WTC11 (cell line): ENCODE results near the gene WDR81. TPM values are rescaled to one million over a fixed set of nuclear protein-coding genes. Genes with fewer than 3 reads are reported as not detected.
A peak's percentile ranks its signal among the peaks of the same experiment; 100 is the strongest.

Source experiments
- ATAC-seq: fragments of 200-7000 bp; cut with Tn5 transposase; 2 replicates; pipeline ENCODE4 v1.10.0; 2021; ENCODE audit warnings: mild to moderate bottlenecking, moderate library complexity
- CTCF ChIA-PET: fragments of 300-600 bp; sonication (Branson Sonifier 250); formaldehyde crosslinking; loops from one replicate; lab custom pipeline; 2021; ENCODE audit warnings: antibody characterized with exemption; lab: Charles Lee
- POLR2A ChIA-PET: fragments of 350-600 bp; sonication (Branson Sonifier 250); formaldehyde crosslinking; loops from one replicate; lab custom pipeline; 2021; ENCODE audit warnings: antibody characterized with exemption; lab: Charles Lee
- DNase-seq: peaks from one replicate; pipeline ENCODE4 v3.0.0; 2021; ENCODE audit warnings: low spot score
- H3K27ac Mint-ChIP-seq: 2 replicates; pipeline ENCODE4 v1.8.0; 2021; ENCODE audit warnings: mixed read lengths
- H3K27me3 Mint-ChIP-seq: 2 replicates; pipeline ENCODE4 v1.8.0; 2021; ENCODE audit warnings: low read depth, mild to moderate bottlenecking, moderate library complexity, mixed read lengths
- H3K36me3 Mint-ChIP-seq: 2 replicates; pipeline ENCODE4 v1.8.0; 2021; ENCODE audit warnings: mixed read lengths
- H3K4me1 Mint-ChIP-seq: 2 replicates; pipeline ENCODE4 v1.8.0; 2022; ENCODE audit warnings: mixed read lengths
- H3K4me3 Mint-ChIP-seq: 2 replicates; pipeline ENCODE4 v1.8.0; 2021; ENCODE audit warnings: mild to moderate bottlenecking, moderate library complexity, mixed read lengths
- H3K9me3 Mint-ChIP-seq: 2 replicates; pipeline ENCODE4 v1.8.0; 2021; ENCODE audit warnings: mixed read lengths
- ATF1 ChIP-seq: sonication (generic); formaldehyde crosslinking; IDR thresholded peaks from 2 replicates; pipeline ENCODE4 v1.8.1; 2023; ENCODE audit warnings: mild to moderate bottlenecking, moderate library complexity, missing genetic modification reagents
- FOXJ3 ChIP-seq: sonication (generic); formaldehyde crosslinking; IDR thresholded peaks from 2 replicates; pipeline ENCODE4 v1.9.0; 2021; ENCODE audit warnings: missing genetic modification reagents, mild to moderate bottlenecking, borderline replicate concordance
- IRF2 ChIP-seq: sonication (generic); formaldehyde crosslinking; IDR thresholded peaks from 2 replicates; pipeline ENCODE4 v1.8.0; 2022; ENCODE audit warnings: low read depth, missing genetic modification reagents, borderline replicate concordance
- KAT7 ChIP-seq: sonication (generic); formaldehyde crosslinking; IDR thresholded peaks from 2 replicates; pipeline ENCODE4 v1.8.1; 2023; ENCODE audit warnings: missing genetic modification reagents, mild to moderate bottlenecking, borderline replicate concordance
- MXD4 ChIP-seq: fragments of 250-450 bp; sonication (Bioruptor Pico); IDR thresholded peaks from 2 replicates; pipeline ENCODE4 v1.8.0; 2021; ENCODE audit warnings: mild to moderate bottlenecking, moderate library complexity, borderline replicate concordance
- NFE2L1 ChIP-seq: sonication (generic); formaldehyde crosslinking; IDR thresholded peaks from 2 replicates; pipeline ENCODE4 v1.8.1; 2023; ENCODE audit warnings: missing genetic modification reagents
- NFYB ChIP-seq: sonication (generic); formaldehyde crosslinking; conservative IDR thresholded peaks from 2 replicates; pipeline ENCODE4 v1.8.0; 2022; ENCODE audit warnings: low read depth, missing genetic modification reagents
- OVOL2 ChIP-seq: fragments of 250-450 bp; sonication (Bioruptor Pico); IDR thresholded peaks from 2 replicates; pipeline ENCODE4 v1.9.0; 2021; ENCODE audit warnings: mild to moderate bottlenecking, borderline replicate concordance
- PRRX2 ChIP-seq: fragments of 250-450 bp; sonication (Bioruptor Pico); IDR thresholded peaks from 2 replicates; pipeline ENCODE4 v1.8.0; 2021; ENCODE audit warnings: mild to moderate bottlenecking
- RELA ChIP-seq: sonication (generic); formaldehyde crosslinking; IDR thresholded peaks from 2 replicates; pipeline ENCODE4 v1.8.1; 2022; ENCODE audit warnings: missing genetic modification reagents, mild to moderate bottlenecking, borderline replicate concordance
- total RNA-seq: library from RNA; stranded (reverse); gene quantifications from 3 replicates; pipeline ENCODE4 v1.2.3, GENCODE V29; 2021
- TF ChIP-seq, protein P1 (sequence below): sonication (generic); formaldehyde crosslinking; IDR thresholded peaks from 2 replicates; pipeline ENCODE4 v1.8.0; 2023; ENCODE audit warnings: missing genetic modification reagents, mild to moderate bottlenecking, borderline replicate concordance
- TF ChIP-seq, protein P2 (sequence below): sonication (generic); formaldehyde crosslinking; IDR thresholded peaks from 2 replicates; pipeline ENCODE4 v1.8.0; 2022; ENCODE audit warnings: mild to moderate bottlenecking, missing genetic modification reagents
- TF ChIP-seq, protein P3 (sequence below): fragments of 250-450 bp; sonication (Bioruptor Pico); IDR thresholded peaks from 2 replicates; pipeline ENCODE4 v1.9.0; 2021; ENCODE audit warnings: mild to moderate bottlenecking
- TF ChIP-seq, protein P4 (sequence below): sonication (generic); formaldehyde crosslinking; IDR thresholded peaks from 2 replicates; pipeline ENCODE4 v1.8.1; 2023; ENCODE audit warnings: mild to moderate bottlenecking, missing genetic modification reagents, moderate library complexity
- TF ChIP-seq, protein P5 (sequence below): fragments of 250-450 bp; sonication (Bioruptor Pico); IDR thresholded peaks from 2 replicates; pipeline ENCODE4 v1.9.0; 2021; ENCODE audit warnings: mild to moderate bottlenecking
- TF ChIP-seq, protein P6 (sequence below): sonication (generic); formaldehyde crosslinking; IDR thresholded peaks from 2 replicates; pipeline ENCODE4 v1.8.1; 2023; ENCODE audit warnings: mild to moderate bottlenecking, missing genetic modification reagents, moderate library complexity
- TF ChIP-seq, protein P7 (sequence below): sonication (generic); formaldehyde crosslinking; IDR thresholded peaks from 2 replicates; pipeline ENCODE4 v1.8.0; 2022; ENCODE audit warnings: mild to moderate bottlenecking, missing genetic modification reagents

WDR81 gene
- total RNA-seq, 1 experiment from 2014 or later: 16.4 TPM

DNA sequence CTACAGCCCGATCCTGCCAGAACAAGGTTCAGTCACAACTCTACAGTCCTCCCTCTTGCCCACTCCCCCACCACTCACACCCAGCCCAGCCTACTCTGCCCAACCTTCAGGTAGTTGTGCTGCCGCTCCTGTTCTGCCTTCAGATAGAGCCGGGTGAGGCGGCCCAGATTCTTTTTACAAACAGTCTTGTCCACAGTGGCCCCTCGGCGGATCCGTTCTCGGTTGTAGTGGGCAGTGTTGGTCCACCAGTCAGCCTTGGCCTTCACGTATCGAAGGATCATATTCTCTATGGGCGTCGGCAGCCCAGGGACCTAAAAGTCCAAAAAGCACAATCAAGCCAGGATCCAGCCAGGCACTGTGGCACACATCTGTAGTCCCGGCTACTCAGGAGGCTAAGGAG, 48.1 kb upstream of the WDR81 start:
- DNase-seq (no peak), ATAC-seq (no peak)
- no peak overlapping the region for H3K27ac Mint-ChIP-seq
- H3K27me3 Mint-ChIP-seq: no peaks in the 10 kb centered on the region
- POLR2A ChIA-PET: no interaction called here
- TF ChIP-seq PRRX2 (CRISPR knock-in tag): no peak
- TF ChIP-seq OVOL2 (CRISPR knock-in tag): no peak
- no peak for TF ChIP-seq MXD4
- H3K9me3 Mint-ChIP-seq: no peaks in the 10 kb centered on the region
- CTCF ChIA-PET: interaction anchor here (1.6 kb wide), 1 partner anchor 28 kb away, joined by 5 read pairs; the partner anchor contains the start of gene RILP
- no peaks in the 10 kb centered on the region for H3K4me1 Mint-ChIP-seq
- H3K36me3 Mint-ChIP-seq: peaks cover 94% of the 10 kb centered on the region
- H3K4me3 Mint-ChIP-seq: no peak overlapping the region

DNA sequence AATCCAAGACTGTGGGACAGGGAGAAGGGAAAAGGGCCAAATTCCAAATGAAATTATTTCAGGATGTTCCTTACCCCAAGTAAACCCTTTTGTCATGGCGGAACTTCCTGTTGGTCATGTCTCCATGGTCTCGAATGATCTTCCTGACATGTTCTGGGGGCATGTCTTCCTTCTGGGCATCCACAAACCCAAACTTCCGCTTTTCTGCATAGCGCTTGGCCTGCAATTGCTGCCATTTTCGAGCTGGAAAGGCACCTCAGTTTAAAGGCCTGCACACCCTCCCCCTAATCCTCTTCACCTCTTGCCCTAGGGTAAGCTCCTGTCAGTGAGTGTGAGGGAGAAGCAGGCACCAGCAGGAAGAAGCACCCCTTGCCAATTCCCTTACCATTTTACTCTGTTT, 41.0 kb upstream of the WDR81 start:
- Mint-ChIP-seq H3K4me1 (peaks cover 13% of the 10 kb centered on the region), H3K9me3 (no peaks in the 10 kb centered on the region; the same call in 1 of the 2 replicates), H3K27me3 (no peaks in the 10 kb centered on the region), H3K4me3 (peak overlapping the region; percentile 95), H3K27ac (0 out of 2 replicates have a peak overlapping the region, but pooled peaks have one; percentile 87), H3K36me3 (peaks cover 57% of the 10 kb centered on the region)
- DNase-seq: no peak
- POLR2A ChIA-PET: interaction anchor here (1.1 to 1.7 kb wide), 3 partner anchors 14 to 34 kb away, joined by 5 to 9 read pairs (median 6); partner anchors contain the start of gene RILP
- TF ChIP-seq, protein P1, sequence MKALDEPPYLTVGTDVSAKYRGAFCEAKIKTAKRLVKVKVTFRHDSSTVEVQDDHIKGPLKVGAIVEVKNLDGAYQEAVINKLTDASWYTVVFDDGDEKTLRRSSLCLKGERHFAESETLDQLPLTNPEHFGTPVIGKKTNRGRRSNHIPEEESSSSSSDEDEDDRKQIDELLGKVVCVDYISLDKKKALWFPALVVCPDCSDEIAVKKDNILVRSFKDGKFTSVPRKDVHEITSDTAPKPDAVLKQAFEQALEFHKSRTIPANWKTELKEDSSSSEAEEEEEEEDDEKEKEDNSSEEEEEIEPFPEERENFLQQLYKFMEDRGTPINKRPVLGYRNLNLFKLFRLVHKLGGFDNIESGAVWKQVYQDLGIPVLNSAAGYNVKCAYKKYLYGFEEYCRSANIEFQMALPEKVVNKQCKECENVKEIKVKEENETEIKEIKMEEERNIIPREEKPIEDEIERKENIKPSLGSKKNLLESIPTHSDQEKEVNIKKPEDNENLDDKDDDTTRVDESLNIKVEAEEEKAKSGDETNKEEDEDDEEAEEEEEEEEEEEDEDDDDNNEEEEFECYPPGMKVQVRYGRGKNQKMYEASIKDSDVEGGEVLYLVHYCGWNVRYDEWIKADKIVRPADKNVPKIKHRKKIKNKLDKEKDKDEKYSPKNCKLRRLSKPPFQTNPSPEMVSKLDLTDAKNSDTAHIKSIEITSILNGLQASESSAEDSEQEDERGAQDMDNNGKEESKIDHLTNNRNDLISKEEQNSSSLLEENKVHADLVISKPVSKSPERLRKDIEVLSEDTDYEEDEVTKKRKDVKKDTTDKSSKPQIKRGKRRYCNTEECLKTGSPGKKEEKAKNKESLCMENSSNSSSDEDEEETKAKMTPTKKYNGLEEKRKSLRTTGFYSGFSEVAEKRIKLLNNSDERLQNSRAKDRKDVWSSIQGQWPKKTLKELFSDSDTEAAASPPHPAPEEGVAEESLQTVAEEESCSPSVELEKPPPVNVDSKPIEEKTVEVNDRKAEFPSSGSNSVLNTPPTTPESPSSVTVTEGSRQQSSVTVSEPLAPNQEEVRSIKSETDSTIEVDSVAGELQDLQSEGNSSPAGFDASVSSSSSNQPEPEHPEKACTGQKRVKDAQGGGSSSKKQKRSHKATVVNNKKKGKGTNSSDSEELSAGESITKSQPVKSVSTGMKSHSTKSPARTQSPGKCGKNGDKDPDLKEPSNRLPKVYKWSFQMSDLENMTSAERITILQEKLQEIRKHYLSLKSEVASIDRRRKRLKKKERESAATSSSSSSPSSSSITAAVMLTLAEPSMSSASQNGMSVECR (CRISPR knock-in tag): no peak
- TF ChIP-seq ATF1 (no peak), RELA (CRISPR knock-in tag) (no peak), FOXJ3 (CRISPR knock-in tag) (no peak), NFYB (CRISPR knock-in tag) (no peak), NFE2L1 (CRISPR knock-in tag) (no peak), IRF2 (no peak), KAT7 (no peak)
- TF ChIP-seq, protein P2, sequence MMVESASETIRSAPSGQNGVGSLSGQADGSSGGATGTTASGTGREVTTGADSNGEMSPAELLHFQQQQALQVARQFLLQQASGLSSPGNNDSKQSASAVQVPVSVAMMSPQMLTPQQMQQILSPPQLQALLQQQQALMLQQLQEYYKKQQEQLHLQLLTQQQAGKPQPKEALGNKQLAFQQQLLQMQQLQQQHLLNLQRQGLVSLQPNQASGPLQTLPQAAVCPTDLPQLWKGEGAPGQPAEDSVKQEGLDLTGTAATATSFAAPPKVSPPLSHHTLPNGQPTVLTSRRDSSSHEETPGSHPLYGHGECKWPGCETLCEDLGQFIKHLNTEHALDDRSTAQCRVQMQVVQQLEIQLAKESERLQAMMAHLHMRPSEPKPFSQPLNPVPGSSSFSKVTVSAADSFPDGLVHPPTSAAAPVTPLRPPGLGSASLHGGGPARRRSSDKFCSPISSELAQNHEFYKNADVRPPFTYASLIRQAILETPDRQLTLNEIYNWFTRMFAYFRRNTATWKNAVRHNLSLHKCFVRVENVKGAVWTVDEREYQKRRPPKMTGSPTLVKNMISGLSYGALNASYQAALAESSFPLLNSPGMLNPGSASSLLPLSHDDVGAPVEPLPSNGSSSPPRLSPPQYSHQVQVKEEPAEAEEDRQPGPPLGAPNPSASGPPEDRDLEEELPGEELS (CRISPR knock-in tag): no peak
- TF ChIP-seq, protein P3, sequence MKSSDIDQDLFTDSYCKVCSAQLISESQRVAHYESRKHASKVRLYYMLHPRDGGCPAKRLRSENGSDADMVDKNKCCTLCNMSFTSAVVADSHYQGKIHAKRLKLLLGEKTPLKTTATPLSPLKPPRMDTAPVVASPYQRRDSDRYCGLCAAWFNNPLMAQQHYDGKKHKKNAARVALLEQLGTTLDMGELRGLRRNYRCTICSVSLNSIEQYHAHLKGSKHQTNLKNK (CRISPR knock-in tag): no peak
- TF ChIP-seq, protein P4, sequence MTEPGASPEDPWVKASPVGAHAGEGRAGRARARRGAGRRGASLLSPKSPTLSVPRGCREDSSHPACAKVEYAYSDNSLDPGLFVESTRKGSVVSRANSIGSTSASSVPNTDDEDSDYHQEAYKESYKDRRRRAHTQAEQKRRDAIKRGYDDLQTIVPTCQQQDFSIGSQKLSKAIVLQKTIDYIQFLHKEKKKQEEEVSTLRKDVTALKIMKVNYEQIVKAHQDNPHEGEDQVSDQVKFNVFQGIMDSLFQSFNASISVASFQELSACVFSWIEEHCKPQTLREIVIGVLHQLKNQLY (CRISPR knock-in tag): no peak
- TF ChIP-seq, protein P5, sequence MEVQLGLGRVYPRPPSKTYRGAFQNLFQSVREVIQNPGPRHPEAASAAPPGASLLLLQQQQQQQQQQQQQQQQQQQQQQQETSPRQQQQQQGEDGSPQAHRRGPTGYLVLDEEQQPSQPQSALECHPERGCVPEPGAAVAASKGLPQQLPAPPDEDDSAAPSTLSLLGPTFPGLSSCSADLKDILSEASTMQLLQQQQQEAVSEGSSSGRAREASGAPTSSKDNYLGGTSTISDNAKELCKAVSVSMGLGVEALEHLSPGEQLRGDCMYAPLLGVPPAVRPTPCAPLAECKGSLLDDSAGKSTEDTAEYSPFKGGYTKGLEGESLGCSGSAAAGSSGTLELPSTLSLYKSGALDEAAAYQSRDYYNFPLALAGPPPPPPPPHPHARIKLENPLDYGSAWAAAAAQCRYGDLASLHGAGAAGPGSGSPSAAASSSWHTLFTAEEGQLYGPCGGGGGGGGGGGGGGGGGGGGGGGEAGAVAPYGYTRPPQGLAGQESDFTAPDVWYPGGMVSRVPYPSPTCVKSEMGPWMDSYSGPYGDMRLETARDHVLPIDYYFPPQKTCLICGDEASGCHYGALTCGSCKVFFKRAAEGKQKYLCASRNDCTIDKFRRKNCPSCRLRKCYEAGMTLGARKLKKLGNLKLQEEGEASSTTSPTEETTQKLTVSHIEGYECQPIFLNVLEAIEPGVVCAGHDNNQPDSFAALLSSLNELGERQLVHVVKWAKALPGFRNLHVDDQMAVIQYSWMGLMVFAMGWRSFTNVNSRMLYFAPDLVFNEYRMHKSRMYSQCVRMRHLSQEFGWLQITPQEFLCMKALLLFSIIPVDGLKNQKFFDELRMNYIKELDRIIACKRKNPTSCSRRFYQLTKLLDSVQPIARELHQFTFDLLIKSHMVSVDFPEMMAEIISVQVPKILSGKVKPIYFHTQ (CRISPR knock-in tag): no peak
- TF ChIP-seq, protein P6, sequence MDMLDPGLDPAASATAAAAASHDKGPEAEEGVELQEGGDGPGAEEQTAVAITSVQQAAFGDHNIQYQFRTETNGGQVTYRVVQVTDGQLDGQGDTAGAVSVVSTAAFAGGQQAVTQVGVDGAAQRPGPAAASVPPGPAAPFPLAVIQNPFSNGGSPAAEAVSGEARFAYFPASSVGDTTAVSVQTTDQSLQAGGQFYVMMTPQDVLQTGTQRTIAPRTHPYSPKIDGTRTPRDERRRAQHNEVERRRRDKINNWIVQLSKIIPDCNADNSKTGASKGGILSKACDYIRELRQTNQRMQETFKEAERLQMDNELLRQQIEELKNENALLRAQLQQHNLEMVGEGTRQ (CRISPR knock-in tag): no peak
- TF ChIP-seq, protein P7, sequence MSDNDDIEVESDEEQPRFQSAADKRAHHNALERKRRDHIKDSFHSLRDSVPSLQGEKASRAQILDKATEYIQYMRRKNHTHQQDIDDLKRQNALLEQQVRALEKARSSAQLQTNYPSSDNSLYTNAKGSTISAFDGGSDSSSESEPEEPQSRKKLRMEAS (CRISPR knock-in tag): no peak
- CTCF ChIA-PET: interaction anchor here (1.1 to 1.4 kb wide), 3 partner anchors 10 to 34 kb away, joined by 3 to 11 read pairs (median 6); partner anchors contain the start of gene RILP
- ATAC-seq: no peak
